Tibial nerve (tissue), 4 donors: ENCODE measurements around the gene MKKS. TPM values are rescaled to one million over a fixed set of nuclear protein-coding genes. Genes with fewer than 3 reads are reported as not detected.

Experiments
- DNase-seq, 2 donors: peaks; one replicate each; pipeline ENCODE4 v3.0.0-alpha.2; 2019; ENCODE audit warnings: low spot score in 2 of 2
- H3K27ac ChIP-seq, 4 donors: fragments of 200-600 bp; sonication (generic) in 3 of 4; one replicate each; pipeline ENCODE4 v1.5.1; 2017 to 2019; ENCODE audit warnings: mild to moderate bottlenecking in 1 of 4
- H3K27me3 ChIP-seq, 2 donors: fragments of 200-600 bp; sonication (generic) in 1 of 2; one replicate each; pipeline versions ENCODE4 v1.5.1 to v1.6.0; 2017 to 2019
- H3K36me3 ChIP-seq, 3 donors: fragments of 200-600 bp; sonication (generic); one replicate each; pipeline ENCODE4 v1.5.1; 2018 to 2019
- H3K4me1 ChIP-seq, 4 donors: fragments of 200-600 bp; sonication (generic) in 3 of 4; one replicate each; pipeline ENCODE4 v1.5.1; 2017 to 2019
- H3K4me3 ChIP-seq, 4 donors: fragments of 200-600 bp; sonication (generic) in 3 of 4; one replicate each; pipeline ENCODE4 v1.5.1; 2017 to 2019; ENCODE audit warnings: mild to moderate bottlenecking in 1 of 4, moderate library complexity in 1 of 4
- H3K9me3 ChIP-seq, 4 donors: fragments of 200-600 bp; sonication (generic) in 3 of 4; one replicate each; pipeline ENCODE4 v1.5.1; 2017 to 2019
- CTCF ChIP-seq, 5 experiments: fragments of 200-600 bp in 3 of 5; fragments of 450-650 bp in 2 of 5; sonication (generic) in 3 of 5; IDR thresholded peaks; one replicate each; pipeline ENCODE4 v1.5.1; 2016 to 2019; ENCODE audit warnings: antibody characterized with exemption in 5 of 5, mild to moderate bottlenecking in 3 of 5, moderate library complexity in 2 of 5
- EP300 ChIP-seq, 2 donors: sonication (generic); formaldehyde crosslinking; IDR thresholded peaks; one replicate each; pipeline ENCODE4 v1.6.1; 2017; ENCODE audit warnings: antibody characterized with exemption in 2 of 2, mild to moderate bottlenecking in 1 of 2
- POLR2A ChIP-seq, 2 donors: fragments of 450-650 bp; IDR thresholded peaks; one replicate each; pipeline ENCODE4 v1.6.1; 2017; ENCODE audit warnings: antibody characterized with exemption in 2 of 2, mild to moderate bottlenecking in 2 of 2, moderate library complexity in 2 of 2
- WGBS, 2 donors: methylation state at CpG; one replicate each; pipeline ENCODE4 v1.1.5; 2018; 5-methylcytosine and 5-hydroxymethylcytosine counted together
- total RNA-seq, 4 donors: library from RNA; depleted of rRNA; stranded (reverse); fragments of >200 nt; gene quantifications; one replicate each; pipeline ENCODE4 v1.1.0, GENCODE V29; 2016

MKKS gene
- total RNA-seq, 4 donors from 2014 or later, result 12.9 to 16.6 (median 16.0) TPM

DNA sequence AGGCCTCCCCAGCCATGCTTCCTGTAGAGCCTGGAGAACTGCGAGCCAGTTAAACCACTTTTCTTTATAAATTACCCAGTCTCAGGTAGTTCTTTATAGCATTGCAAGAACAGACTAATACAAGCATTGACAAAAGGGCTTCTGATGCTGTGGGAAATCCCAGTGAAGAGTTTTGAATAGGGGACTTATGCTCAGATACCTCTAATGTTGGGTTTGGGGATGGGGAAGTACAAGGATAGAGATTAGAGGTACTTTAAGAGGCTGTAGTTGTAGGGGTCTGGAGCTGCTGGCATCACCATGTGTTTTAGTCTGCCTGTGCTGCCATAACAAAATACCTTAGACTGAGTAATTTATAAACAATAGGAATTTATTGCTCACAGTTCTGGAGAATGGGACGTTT, 9.9 kb upstream of the MKKS start:
- H3K27me3 ChIP-seq, result no peaks in the 10 kb centered on the region
- no peaks in the 10 kb centered on the region for H3K36me3 ChIP-seq
- peaks cover 0 to 6% (median 0%) of the 10 kb centered on the region in 4 donors for H3K4me1 ChIP-seq
- DNase-seq, result no peak
- TF ChIP-seq CTCF (IDR thresholded peaks at IDR 0.05) (no peak), POLR2A (IDR thresholded peaks at IDR 0.05) (no peak), EP300 (IDR thresholded peaks at IDR 0.05) (no peak)
- H3K4me3 ChIP-seq, result no peak overlapping the region
- H3K9me3 ChIP-seq, result no peaks in the 10 kb centered on the region
- no peak overlapping the region for H3K27ac ChIP-seq
- WGBS, 2 donors, result 64 to 76% methylated on average over 2 of the region's 2 CpGs

GRCh38 chr20:10438217-10438616, 4.2 kb upstream of the MKKS start:
- no peaks in the 10 kb centered on the region for H3K36me3 ChIP-seq
- no peak for DNase-seq
- H3K4me3 ChIP-seq, result no peak overlapping the region
- no peak overlapping the region for H3K27ac ChIP-seq
- peaks cover 0 to 15% (median 5%) of the 10 kb centered on the region in 4 donors for H3K4me1 ChIP-seq
- TF ChIP-seq EP300 (IDR thresholded peaks at IDR 0.05) (no peak), CTCF (IDR thresholded peaks at IDR 0.05) (no peak), POLR2A (IDR thresholded peaks at IDR 0.05) (no peak)
- H3K9me3 ChIP-seq, result no peaks in the 10 kb centered on the region
- H3K27me3 ChIP-seq, result no peaks in the 10 kb centered on the region
- 70 to 81% methylated on average over 4 of the region's 4 CpGs for WGBS, 2 donors

- WGBS, 2 donors, result 96 to 97% methylated on average over 20 of the region's 20 CpGs
- H3K9me3 ChIP-seq, result no peaks in the 10 kb centered on the region
- no peak for DNase-seq
- no peaks in the 10 kb centered on the region for H3K36me3 ChIP-seq
- TF ChIP-seq EP300 (IDR thresholded peaks at IDR 0.05) (no peak), CTCF (IDR thresholded peaks at IDR 0.05) (no peak), POLR2A (IDR thresholded peaks at IDR 0.05) (no peak)
- no peaks in the 10 kb centered on the region for H3K27me3 ChIP-seq
- H3K27ac ChIP-seq, result no peak overlapping the region
- no peak overlapping the region for H3K4me3 ChIP-seq
- peaks cover 0 to 35% (median 14%) of the 10 kb centered on the region in 4 donors for H3K4me1 ChIP-seq
These were observed 2.2 kb upstream of the MKKS start for GRCh38 chr20:10436053-10436699.

GRCh38 chr20:10434832-10435812, 1.1 kb upstream of the MKKS start, which contains the start of gene SLX4IP:
SLX4IP (plus strand) TSS chr20:10435305; CDS start chr20:10458205, 22,900 bp downstream.
- TF ChIP-seq EP300 (IDR thresholded peaks at IDR 0.05), result peak in 1 of 2 donors; percentile 21
- TF ChIP-seq CTCF (IDR thresholded peaks at IDR 0.05), result no peak
- no peaks in the 10 kb centered on the region for H3K9me3 ChIP-seq
- WGBS, 2 donors, result 3 to 4% methylated on average over 32 of the region's 32 CpGs
- H3K27ac ChIP-seq, result peak within 1 kb of the TSS; percentile 67 to 93 (median 89)
- peak within 1 kb of the TSS; percentile 74 to 96 (median 88) for H3K4me3 ChIP-seq
- H3K4me1 ChIP-seq, result peaks cover 0 to 46% (median 14%) of the 10 kb centered on the region in 4 donors
- DNase-seq, result peak; percentile 75 to 93
- no peaks in the 10 kb centered on the region for H3K27me3 ChIP-seq
- H3K36me3 ChIP-seq, result no peaks in the 10 kb centered on the region

DNA sequence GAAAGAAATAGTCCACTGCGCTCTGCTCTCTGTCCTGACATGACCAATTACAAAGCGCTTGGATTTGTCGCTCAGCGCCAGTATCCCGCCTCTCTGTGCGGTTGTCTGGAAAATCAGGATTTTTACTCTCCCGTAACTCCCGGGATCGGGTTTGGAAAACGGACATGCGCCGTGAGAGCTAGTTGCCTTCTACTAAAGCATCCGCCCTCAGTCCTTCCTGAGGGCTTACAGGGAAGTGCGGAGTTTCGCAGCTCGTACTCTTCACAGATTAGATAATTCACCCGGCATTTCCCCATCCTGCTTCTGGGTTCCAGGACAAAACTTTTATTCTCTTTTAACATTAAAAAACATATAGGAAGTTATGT, 427 bp upstream of the MKKS start:
- no peaks in the 10 kb centered on the region for H3K9me3 ChIP-seq
- H3K36me3 ChIP-seq, result no peaks in the 10 kb centered on the region
- peak; percentile 87 to 90 for DNase-seq
- peak overlapping the region; percentile 67 to 93 (median 89) for H3K27ac ChIP-seq
- peak in 1 of 2 donors; percentile 97 for TF ChIP-seq EP300 (IDR thresholded peaks at IDR 0.05)
- TF ChIP-seq POLR2A (IDR thresholded peaks at IDR 0.05), result peak; percentile 83 to 84
- peak in 1 of 5 experiments; percentile 46 for TF ChIP-seq CTCF (IDR thresholded peaks at IDR 0.05)
- H3K27me3 ChIP-seq, result no peaks in the 10 kb centered on the region
- peak overlapping the region; percentile 74 to 96 (median 88) for H3K4me3 ChIP-seq
- peaks cover 0 to 52% (median 15%) of the 10 kb centered on the region in 4 donors for H3K4me1 ChIP-seq
- WGBS, 2 donors, result 0 to 1% methylated on average over 17 of the region's 17 CpGs
